Activated CD4-positive, alpha-beta T cell treated with anti-CD3 and anti-CD28 coated beads, Interleukin-2, Interleukin-4, amounts not matched to agents 100 ng/mL and 50 ng/mL, durations not matched to agents 16 hours and 8 hours (primary cell): ENCODE results near the gene GPHN.
A peak's percentile ranks its signal among the peaks of the same experiment; 100 is the strongest.
"Not testable (repeated sequence)": the region's sequence is repeated elsewhere in the genome, so short reads cannot be mapped to it uniquely, and the experiment has no call there.

ENCODE experiments used
- DNase-seq: peaks from one replicate; pipeline ENCODE4 v3.0.0-alpha.2; 2020; ENCODE audit warnings: low spot score

Gene GPHN

GRCh38 chr14:66502836-66503235, 5.1 kb upstream of the GPHN start:
- not testable (repeated sequence) for DNase-seq

GRCh38 chr14:66503532-66503931, 4.4 kb upstream of the GPHN start:
- no peak for DNase-seq

- DNase-seq, result no peak
These were observed 696 bp upstream of the GPHN start for GRCh38 chr14:66507181-66507721.

- DNase-seq, result no peak
These were observed 549 bp downstream of the GPHN start for GRCh38 chr14:66508547-66508845.

GRCh38 chr14:66508846-66509621, 1.1 kb downstream of the GPHN start:
- DNase-seq, result peak; percentile 34

- DNase-seq, result no peak
These were observed 1.9 kb downstream of the GPHN start for GRCh38 chr14:66509874-66510273.

GRCh38 chr14:66511849-66512248, 3.9 kb downstream of the GPHN start:
- no peak for DNase-seq

- DNase-seq, result no peak
These were observed 6.3 kb downstream of the GPHN start for GRCh38 chr14:66514213-66514612.

GRCh38 chr14:66530526-66530925, 22.6 kb downstream of the GPHN start:
- no peak for DNase-seq

GRCh38 chr14:66539034-66539433, 31.1 kb downstream of the GPHN start:
- no peak for DNase-seq

GRCh38 chr14:66540038-66540437, 32.1 kb downstream of the GPHN start:
- DNase-seq, result no peak

- no peak for DNase-seq
These were observed 33.7 kb downstream of the GPHN start for GRCh38 chr14:66541627-66542026.

GRCh38 chr14:66543996-66544395, 36.0 kb downstream of the GPHN start:
- no peak for DNase-seq

GRCh38 chr14:66545191-66545590, 37.2 kb downstream of the GPHN start:
- not testable (repeated sequence) for DNase-seq

- DNase-seq, result not testable (repeated sequence)
These were observed 37.8 kb downstream of the GPHN start for GRCh38 chr14:66545751-66546150.

GRCh38 chr14:66563731-66564130, 55.8 kb downstream of the GPHN start:
- DNase-seq, result no peak

- no peak for DNase-seq
These were observed 60.3 kb downstream of the GPHN start for GRCh38 chr14:66568220-66568619.

- DNase-seq, result no peak
These were observed 64.9 kb downstream of the GPHN start for GRCh38 chr14:66572826-66573225.

- DNase-seq, result no peak
These were observed 67.1 kb downstream of the GPHN start for GRCh38 chr14:66575014-66575413.

GRCh38 chr14:66575939-66576338, 68.0 kb downstream of the GPHN start:
- DNase-seq, result no peak

GRCh38 chr14:66587753-66588152, 79.8 kb downstream of the GPHN start:
- DNase-seq, result not testable (repeated sequence)

- DNase-seq, result no peak
These were observed 87.4 kb downstream of the GPHN start for GRCh38 chr14:66595394-66595793.

- no peak for DNase-seq
These were observed 88.5 kb downstream of the GPHN start for GRCh38 chr14:66596241-66596985.
